HepG2 (cell line): Measurements from ENCODE around the gene DRD3. TPM values are rescaled to one million over a fixed set of nuclear protein-coding genes. Genes with fewer than 3 reads are reported as not detected.

Experiments
- ELF3 ChIP-seq: IDR thresholded peaks from 2 replicates; pipeline ENCODE4 v1.6.1; 2016; ENCODE audit warnings: missing genetic modification reagents, missing compliant biosample characterization
- IRF2 ChIP-seq: IDR thresholded peaks from 2 replicates; pipeline ENCODE4 v1.6.1; 2018; ENCODE audit warnings: missing genetic modification reagents, missing compliant biosample characterization
- KAT2B ChIP-seq: fragments of 150-350 bp; IDR thresholded peaks from 2 replicates; pipeline ENCODE4 v1.6.1; 2014; ENCODE audit warnings: low read depth, low read length, borderline replicate concordance
- NFIC ChIP-seq: IDR thresholded peaks from 2 replicates; pipeline ENCODE4 v1.6.1; 2012; ENCODE audit warnings: mild to moderate bottlenecking, low read length, inconsistent platforms
- PATZ1 ChIP-seq: sonication (generic); formaldehyde crosslinking; IDR thresholded peaks from 2 replicates; pipeline ENCODE4 v1.4.0; 2020; ENCODE audit warnings: missing genetic modification reagents
- SP4 ChIP-seq: sonication (generic); formaldehyde crosslinking; IDR thresholded peaks from 2 replicates; pipeline ENCODE4 v1.8.1; 2023; ENCODE audit warnings: mild to moderate bottlenecking, missing genetic modification reagents
- ZBTB33 ChIP-seq: sonication (generic); formaldehyde crosslinking; IDR thresholded peaks from 2 replicates; pipeline ENCODE4 v1.4.0; 2020; ENCODE audit warnings: missing genetic modification reagents
- ZBTB42 ChIP-seq: sonication (generic); formaldehyde crosslinking; IDR thresholded peaks from 2 replicates; pipeline ENCODE4 v1.5.0; 2020; ENCODE audit warnings: mild to moderate bottlenecking, missing genetic modification reagents
- ZNF180 ChIP-seq: sonication (generic); formaldehyde crosslinking; IDR thresholded peaks from 2 replicates; pipeline ENCODE4 v1.4.0; 2020; ENCODE audit warnings: low read depth, missing genetic modification reagents, borderline replicate concordance
- ZNF510 ChIP-seq: sonication (generic); formaldehyde crosslinking; IDR thresholded peaks from 2 replicates; pipeline ENCODE4 v1.4.0; 2020; ENCODE audit warnings: low read depth, mild to moderate bottlenecking, missing genetic modification reagents
- ZNF546 ChIP-seq: sonication (generic); formaldehyde crosslinking; conservative IDR thresholded peaks from 2 replicates; pipeline ENCODE4 v1.8.1; 2023; ENCODE audit warnings: mild to moderate bottlenecking, missing genetic modification reagents
- ZNF569 ChIP-seq: sonication (generic); formaldehyde crosslinking; IDR thresholded peaks from 2 replicates; pipeline ENCODE4 v1.5.0; 2020; ENCODE audit warnings: mild to moderate bottlenecking, missing genetic modification reagents, moderate library complexity, borderline replicate concordance
- polyA plus RNA-seq, 8 experiments: library from polyadenylated mRNA; depleted of rRNA in 3 of 8; stranded (reverse) in 7 of 8; unstranded in 1 of 8; fragments of >200 nt; fragmentation: Illumina TruSeq in 4 of 8; extraction: Trizol in 4 of 8; gene quantifications; 2 replicates each; pipeline versions ENCODE4 v1.2.1 to v1.2.3, GENCODE V29; 2011 to 2016; ENCODE audit warnings: low read depth in 4 of 8, missing spikeins in 1 of 8, mixed read lengths in 1 of 8; ENCODE audit not compliant: insufficient read depth in 1 of 8
- total RNA-seq, 5 experiments: library from RNA; depleted of rRNA; stranded (reverse); fragments of >200 nt; fragmentation: Illumina TruSeq; extraction: Trizol; gene quantifications; 2 replicates each; pipeline ENCODE4 v1.2.3, GENCODE V29; 2016; ENCODE audit warnings: low read depth in 1 of 5
- TF ChIP-seq, protein P1 (sequence below): sonication (generic); formaldehyde crosslinking; IDR thresholded peaks from 2 replicates; pipeline ENCODE4 v1.5.1; 2020; ENCODE audit warnings: mild to moderate bottlenecking, missing genetic modification reagents
- TF ChIP-seq, protein P2 (sequence below): sonication (generic); formaldehyde crosslinking; IDR thresholded peaks from 2 replicates; pipeline ENCODE4 v1.4.0; 2020; ENCODE audit warnings: low read depth, missing genetic modification reagents
- TF ChIP-seq, protein P3 (sequence below): IDR thresholded peaks from 2 replicates; pipeline ENCODE4 v1.6.1; 2016; ENCODE audit warnings: low read depth, control low read depth

The DRD3 gene
- total and polyA plus RNA-seq, 2 of the 13 experiments (the other 11 are each of a cell fraction or from before 2014, with no cell fraction given), result not detected

- TF ChIP-seq, protein P1, sequence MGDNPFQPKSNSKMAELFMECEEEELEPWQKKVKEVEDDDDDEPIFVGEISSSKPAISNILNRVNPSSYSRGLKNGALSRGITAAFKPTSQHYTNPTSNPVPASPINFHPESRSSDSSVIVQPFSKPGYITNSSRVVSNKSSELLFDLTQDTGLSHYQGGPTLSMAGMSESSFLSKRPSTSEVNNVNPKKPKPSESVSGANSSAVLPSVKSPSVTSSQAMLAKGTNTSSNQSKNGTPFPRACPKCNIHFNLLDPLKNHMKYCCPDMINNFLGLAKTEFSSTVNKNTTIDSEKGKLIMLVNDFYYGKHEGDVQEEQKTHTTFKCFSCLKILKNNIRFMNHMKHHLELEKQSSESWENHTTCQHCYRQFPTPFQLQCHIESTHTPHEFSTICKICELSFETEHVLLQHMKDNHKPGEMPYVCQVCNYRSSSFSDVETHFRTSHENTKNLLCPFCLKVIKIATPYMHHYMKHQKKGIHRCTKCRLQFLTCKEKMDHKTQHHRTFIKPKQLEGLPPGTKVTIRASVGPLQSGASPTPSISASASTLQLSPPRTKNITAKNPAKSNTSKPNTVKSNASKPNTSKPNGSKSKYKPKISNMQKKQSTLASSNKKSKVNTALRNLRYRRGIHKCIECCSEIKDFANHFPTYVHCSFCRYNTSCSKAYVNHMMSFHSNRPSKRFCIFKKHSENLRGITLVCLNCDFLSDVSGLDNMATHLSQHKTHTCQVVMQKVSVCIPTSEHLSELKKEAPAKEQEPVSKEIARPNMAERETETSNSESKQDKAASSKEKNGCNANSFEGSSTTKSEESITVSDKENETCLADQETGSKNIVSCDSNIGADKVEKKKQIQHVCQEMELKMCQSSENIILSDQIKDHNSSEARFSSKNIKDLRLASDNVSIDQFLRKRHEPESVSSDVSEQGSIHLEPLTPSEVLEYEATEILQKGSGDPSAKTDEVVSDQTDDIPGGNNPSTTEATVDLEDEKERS, result no peak
- no peak for TF ChIP-seq IRF2 (CRISPR knock-in tag)
- TF ChIP-seq, protein P2, sequence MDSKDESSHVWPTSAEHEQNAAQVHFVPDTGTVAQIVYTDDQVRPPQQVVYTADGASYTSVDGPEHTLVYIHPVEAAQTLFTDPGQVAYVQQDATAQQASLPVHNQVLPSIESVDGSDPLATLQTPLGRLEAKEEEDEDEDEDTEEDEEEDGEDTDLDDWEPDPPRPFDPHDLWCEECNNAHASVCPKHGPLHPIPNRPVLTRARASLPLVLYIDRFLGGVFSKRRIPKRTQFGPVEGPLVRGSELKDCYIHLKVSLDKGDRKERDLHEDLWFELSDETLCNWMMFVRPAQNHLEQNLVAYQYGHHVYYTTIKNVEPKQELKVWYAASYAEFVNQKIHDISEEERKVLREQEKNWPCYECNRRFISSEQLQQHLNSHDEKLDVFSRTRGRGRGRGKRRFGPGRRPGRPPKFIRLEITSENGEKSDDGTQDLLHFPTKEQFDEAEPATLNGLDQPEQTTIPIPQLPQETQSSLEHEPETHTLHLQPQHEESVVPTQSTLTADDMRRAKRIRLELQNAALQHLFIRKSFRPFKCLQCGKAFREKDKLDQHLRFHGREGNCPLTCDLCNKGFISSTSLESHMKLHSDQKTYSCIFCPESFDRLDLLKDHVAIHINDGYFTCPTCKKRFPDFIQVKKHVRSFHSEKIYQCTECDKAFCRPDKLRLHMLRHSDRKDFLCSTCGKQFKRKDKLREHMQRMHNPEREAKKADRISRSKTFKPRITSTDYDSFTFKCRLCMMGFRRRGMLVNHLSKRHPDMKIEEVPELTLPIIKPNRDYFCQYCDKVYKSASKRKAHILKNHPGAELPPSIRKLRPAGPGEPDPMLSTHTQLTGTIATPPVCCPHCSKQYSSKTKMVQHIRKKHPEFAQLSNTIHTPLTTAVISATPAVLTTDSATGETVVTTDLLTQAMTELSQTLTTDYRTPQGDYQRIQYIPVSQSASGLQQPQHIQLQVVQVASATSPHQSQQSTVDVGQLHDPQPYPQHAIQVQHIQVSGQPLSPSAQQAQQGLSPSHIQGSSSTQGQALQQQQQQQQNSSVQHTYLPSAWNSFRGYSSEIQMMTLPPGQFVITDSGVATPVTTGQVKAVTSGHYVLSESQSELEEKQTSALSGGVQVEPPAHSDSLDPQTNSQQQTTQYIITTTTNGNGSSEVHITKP (CRISPR knock-in tag), result no peak
- TF ChIP-seq KAT2B, result no peak
- peak; percentile 97 for TF ChIP-seq ZBTB42 (CRISPR knock-in tag)
- TF ChIP-seq PATZ1 (CRISPR knock-in tag), result peak; percentile 84
- TF ChIP-seq ZNF569 (CRISPR knock-in tag), result no peak
- TF ChIP-seq SP4 (CRISPR knock-in tag), result no peak
- no peak; the same call in 1 of the 2 replicates for TF ChIP-seq ELF3
- TF ChIP-seq ZNF180 (CRISPR knock-in tag), result no peak
- no peak for TF ChIP-seq ZBTB33 (CRISPR knock-in tag)
- 0 out of 2 replicates have a peak, but pooled peaks have one; percentile 32 for TF ChIP-seq ZNF510 (CRISPR knock-in tag)
- TF ChIP-seq, protein P3, sequence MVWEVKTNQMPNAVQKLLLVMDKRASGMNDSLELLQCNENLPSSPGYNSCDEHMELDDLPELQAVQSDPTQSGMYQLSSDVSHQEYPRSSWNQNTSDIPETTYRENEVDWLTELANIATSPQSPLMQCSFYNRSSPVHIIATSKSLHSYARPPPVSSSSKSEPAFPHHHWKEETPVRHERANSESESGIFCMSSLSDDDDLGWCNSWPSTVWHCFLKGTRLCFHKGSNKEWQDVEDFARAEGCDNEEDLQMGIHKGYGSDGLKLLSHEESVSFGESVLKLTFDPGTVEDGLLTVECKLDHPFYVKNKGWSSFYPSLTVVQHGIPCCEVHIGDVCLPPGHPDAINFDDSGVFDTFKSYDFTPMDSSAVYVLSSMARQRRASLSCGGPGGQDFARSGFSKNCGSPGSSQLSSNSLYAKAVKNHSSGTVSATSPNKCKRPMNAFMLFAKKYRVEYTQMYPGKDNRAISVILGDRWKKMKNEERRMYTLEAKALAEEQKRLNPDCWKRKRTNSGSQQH (CRISPR knock-in tag), result no peak
- 0 out of 2 replicates have a peak, but pooled peaks have one; percentile 51 for TF ChIP-seq ZNF546 (CRISPR knock-in tag)
- no peak for TF ChIP-seq NFIC
Measured at GRCh38 chr3:114152519-114153151, 26.2 kb downstream of the DRD3 start (continued).
